Femur (tissue), 1 donor: ENCODE results near the gene MAP2.

Experiments used
- DNase-seq: peaks from one replicate; pipeline ENCODE4 v3.0.0-alpha.2; 2017

The MAP2 gene

DNA sequence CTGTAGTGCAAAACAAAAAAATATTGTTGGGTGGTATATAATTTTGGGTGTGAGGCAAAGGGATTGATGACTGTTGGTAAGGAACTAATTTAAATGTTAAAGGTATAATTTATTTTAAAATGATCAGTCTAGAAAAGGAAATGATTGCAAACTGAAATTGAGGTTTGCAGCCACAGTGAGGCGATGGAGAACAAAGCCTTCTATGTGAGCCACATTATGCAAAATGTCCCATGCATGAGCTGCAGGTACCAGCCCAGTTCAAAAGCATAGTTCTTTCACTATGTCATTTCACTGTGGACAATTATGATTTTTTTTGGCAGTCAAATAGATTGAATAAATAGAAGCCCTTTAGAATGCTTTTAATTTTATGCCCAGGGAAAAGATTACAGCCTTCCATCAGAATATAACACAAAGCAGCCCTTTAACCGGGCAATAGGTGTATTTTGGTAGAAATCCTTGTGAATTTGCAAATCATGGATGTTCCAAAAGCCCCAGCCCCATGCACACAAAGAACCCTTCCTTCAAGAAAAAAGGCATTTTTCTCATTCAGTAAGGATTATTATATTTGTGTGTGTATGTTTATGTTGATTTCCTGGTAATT is 1.7 kb downstream of the MAP2 start:
- no peak for DNase-seq

DNA sequence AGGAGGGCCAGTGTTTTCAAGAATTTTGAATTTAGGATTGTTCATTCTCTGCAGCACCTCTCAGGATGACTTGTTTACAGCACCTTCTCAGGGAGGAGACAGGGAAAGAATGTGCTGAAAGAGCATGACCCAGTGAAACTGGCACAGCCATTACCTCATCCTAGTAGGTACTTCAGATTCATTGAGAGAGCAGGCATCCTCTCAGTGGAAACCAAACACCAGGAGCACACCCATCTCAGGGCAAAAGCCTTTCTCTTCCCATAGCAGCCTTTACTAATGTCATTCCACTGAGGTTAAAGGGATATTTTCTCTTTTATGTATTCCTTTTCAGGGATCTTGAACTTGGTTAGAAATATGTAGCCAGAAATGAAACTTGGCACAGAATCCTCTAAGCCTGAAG is 2.6 kb downstream of the MAP2 start:
- DNase-seq, result no peak

DNA sequence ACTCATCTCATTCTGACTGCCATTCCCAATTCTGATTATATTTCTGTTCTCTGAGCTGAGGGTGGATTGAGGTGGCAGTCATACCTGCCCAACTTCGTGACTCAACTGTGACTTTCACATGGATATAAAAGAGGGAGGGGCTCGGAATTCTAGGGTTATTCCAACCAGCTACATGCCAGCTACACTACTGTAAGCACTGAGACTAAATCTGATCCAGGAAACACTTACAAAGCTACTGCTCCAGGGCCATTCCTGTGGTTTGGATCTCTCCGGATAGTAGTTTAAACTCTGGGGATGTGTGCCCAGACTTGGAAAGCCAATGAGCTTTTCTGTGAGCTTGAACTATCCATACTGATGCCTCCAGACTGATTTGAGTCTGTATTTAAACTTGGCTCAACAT is 7.9 kb downstream of the MAP2 start:
- peak; percentile 55 for DNase-seq

DNA sequence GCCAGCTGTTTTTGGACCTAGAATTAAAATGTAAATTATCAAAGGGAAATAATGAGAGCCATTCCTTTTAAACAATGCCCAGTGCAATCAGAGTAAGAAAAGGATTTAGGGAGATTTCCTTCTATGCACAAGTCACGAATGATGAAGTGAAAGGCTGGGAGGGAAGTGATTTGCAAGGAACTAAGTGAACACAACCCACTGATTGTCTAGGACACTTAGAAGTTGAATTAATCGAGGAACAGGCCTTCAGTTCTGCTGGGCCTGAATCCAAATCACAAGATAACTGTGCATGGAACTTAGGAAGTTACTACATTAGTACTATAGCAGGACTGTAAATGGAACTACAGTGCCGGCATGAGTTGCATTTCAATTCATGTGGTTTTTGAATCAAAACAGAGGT is 17.7 kb downstream of the MAP2 start:
- no peak for DNase-seq

DNA sequence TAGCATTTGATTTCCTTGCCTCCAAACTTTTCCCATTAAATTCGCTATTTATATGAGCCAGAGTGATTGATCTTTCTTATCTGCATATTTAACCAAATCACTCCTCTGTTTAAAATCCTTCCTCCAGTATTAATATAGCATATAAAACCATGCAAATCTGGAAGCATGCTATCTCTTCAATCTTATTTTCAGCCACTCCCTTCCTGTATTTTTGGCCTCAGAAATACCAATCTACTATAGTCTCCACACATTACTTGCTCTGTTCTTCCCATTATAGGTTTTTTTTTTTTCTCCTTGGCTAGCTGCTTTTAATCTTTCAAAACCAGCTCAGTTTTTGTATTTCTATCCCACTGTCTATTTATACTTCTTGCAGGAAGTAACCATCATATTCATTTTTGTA is 19.1 kb downstream of the MAP2 start:
- no peak for DNase-seq

DNA sequence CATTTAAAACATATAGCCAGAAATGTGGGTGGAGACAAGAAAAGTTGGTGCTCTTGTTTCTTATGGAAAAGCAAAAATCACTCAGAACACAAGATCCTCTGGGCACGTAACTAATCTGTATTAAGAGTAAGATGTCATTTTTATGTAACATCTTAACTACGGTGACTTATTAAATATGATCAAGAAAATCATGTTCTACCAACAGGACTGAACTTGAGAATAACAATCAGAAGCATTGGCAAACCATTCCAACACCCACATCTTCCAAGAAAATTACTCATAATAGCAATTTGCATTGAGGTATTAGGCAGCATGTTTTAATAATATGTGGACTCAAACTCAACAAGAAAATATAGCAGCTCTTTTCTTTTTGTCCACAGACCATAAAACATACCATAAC is 21.6 kb downstream of the MAP2 start:
- no peak for DNase-seq

DNA sequence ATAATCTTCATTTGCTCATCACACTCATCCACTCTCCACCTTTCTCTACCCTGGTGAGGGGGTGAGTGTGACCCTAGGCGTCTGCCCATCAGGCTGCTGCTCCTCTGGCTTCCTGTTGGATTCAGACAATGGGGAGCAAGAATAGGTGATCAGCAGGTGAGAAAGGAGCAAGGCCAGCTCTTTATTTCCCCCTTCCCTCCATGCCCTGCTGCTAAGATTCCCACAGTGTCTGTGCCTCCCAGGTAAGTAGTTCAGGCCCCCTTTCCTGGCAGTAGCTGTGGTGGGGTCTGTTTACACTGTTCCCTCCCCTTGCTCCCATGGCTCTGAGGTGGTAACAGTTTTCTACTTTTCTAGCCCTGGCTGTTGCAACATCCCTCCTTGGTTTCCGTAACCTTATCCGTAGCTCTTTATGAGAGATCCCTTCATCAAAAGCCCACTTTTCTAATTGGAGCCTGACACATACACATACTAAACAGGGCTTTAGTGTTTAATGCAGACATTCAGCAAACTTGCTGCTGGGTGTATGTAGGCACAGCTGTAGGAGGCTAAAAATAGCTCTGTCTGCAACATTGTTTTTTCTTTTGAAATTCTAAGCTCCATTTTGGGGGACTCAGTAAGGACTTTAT is 27.5 kb downstream of the MAP2 start:
- no peak for DNase-seq

DNA sequence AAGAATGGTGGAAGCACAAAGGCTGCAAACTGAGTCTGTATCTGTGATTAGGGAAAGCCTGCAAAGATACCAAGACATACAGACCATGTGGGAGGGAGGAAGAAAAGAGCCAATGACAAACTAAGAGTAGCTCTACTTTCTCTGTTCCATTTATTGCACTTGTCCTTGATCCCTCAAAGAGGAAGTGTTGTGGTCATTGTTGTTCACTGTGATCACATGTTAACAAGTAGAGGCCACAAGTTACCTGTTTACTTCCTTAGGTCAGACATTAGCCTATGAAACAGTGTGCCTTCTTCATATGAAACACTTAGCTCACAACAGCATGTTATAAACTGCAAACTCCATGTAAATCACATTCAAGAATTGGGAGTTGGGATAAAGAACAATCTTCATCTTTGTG is 32.6 kb downstream of the MAP2 start:
- DNase-seq, result no peak

DNA sequence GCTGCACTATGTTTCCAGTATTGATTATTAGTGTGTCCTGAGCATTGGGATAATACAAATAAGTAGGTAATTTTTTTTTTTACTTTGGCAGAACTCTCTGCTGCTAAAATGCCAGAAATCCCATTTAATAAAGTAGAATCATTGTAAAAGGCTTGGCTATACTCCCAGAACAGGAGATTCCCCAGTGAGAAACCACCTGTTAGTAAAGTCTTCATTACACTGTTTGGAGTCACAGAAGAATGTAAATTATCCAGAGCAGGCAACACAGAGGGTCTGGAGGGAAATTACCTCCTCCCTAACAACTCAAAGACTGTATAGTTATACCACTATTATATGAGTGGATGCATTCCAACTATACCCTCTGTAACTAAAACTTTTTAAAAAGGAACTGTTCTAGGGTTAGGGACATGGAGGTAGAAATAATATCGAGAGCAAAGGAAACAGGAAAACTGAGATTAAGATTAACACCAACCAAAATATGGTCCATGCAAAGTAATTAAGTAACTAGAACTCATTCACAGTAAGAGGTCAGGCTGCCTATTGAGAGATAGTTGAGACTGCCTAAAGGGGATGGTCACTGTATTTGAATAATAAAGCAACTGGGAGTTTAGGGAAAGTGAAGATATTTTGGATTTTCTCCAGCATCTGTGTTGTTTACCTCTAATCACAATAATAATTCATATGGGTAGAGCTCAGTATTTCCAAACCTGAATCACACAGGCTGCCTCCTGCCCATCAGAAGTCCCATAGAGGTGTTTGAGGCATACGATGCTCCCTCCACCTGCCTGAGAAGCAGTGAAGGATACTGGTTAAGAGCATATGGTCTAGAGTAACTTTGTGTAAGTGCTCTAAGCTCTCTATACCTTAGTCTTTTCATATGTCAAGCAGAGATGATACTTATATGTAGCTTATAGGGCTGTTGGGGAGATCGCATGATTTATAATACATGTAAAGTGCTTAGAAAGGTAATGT is 34.4 kb downstream of the MAP2 start:
- DNase-seq, result no peak

DNA sequence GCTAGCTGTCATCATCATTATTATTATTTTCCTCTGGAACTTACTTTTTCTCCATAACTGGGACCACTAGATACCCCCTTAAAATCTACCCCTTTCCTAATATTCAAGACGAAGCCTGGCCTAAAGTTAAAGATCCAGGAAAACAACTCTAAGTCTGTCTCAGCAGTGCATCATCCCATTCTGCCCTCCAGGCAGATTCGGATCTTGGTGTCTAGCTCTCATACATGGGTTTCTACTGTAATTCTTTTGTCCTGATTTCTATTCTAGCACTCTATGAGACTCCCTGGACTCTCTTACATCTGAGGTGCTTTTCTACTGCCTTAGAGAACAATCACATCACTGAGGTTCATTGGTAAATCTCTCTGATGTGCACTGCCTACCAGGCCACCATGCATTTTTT is 35.5 kb downstream of the MAP2 start:
- DNase-seq, result no peak

DNA sequence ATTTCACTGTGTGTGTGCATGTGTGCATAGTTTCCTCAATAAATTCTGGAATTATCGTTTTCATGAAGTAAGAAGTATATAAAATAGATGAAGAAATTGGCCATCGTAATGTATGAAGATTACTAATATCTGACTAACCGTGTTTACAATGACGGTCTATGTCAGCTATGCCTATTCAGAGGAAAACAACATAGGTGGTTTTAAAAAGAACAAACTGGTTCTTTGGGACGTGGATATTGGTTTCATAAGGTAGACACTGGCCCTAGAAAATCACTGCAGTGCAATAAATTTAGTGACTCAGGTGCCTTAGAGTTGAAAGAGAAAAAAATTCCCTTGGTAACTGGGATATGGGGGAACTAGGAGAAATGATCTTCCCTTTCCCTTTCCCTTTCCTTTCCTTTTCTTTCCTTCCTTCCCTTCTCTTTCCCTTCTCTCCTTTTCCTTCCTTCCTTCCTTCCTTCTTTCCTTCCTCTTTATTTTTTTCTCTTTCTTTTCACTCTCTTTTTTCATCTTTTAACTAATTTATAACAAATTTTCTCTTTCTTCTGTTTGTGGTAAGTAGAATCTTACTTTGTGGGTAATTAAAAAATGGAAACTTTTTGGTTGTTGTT is 36.4 kb downstream of the MAP2 start:
- no peak for DNase-seq

DNA sequence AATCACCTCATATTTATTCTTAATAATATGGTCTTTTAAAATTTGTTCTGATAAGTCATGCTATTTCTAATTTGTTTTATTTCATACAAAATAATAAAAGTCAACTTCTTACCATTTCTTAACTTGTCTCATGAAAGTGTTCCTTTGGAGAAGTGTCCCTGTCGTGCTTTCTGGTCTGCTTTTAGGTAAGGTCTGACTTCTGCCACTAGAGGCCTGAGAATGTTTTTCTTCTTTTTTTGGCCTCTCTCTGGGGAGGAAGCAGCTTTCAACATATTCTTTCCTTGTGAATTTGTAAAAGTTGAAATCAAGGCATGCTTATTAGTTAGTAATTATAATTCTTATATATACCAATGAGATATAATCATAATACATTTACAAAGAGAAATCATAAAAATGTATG is 39.4 kb downstream of the MAP2 start:
- no peak for DNase-seq

DNA sequence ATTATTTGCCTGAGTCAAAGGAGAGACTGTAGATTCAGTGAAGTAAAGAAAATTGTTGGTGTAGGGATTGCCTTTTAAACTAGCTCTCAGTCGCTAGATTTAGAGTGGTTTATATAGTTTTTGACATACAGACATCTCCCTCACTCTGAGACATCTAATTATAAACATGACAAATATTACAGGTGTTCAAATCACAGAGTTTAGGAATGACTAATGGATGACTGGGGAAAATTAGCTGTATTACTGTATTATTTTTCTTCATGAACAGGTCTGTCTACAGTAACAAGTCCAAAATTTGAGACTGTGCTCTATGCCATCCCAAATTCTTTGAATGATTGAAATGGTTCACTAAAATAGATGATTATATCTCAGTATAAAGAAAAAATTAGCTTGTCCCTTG is 40.0 kb downstream of the MAP2 start:
- DNase-seq, result no peak

DNA sequence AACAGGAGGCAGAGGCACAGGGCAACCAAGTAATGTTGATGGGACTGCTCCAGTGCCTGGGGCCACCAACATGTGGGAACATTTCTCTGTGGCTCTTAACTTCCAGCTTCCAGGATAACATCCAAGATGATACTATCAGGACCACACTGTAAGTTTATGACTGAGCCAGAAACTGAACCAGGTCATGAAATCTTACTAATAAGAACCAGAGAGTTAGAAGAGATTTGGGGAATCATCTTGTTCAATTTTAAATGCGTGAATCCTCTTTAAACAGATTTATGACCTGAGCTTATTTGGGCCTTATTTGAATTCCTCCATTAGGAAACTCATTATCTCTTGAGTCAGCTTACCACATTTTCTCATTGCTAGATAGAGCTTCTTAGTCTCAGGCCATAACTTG is 45.0 kb downstream of the MAP2 start:
- no peak for DNase-seq

DNA sequence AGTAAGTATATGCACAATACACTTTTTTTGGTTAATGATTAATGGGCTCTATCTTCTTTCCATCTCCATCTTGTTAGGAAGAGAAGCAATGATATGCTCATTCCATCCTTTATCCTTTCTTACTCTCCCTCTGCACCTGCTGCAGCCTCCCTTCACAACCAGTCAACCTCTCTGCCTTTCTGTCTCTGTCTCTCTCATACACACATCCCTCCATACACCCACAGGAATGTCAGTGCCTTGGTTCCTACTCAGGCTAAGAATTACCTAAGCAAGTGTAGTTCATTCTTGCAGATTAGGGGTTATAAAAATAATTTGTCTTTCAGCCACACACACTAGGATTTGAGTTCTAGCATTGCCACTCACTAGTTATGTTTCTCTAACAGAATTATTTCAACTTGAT is 45.6 kb downstream of the MAP2 start:
- no peak for DNase-seq

DNA sequence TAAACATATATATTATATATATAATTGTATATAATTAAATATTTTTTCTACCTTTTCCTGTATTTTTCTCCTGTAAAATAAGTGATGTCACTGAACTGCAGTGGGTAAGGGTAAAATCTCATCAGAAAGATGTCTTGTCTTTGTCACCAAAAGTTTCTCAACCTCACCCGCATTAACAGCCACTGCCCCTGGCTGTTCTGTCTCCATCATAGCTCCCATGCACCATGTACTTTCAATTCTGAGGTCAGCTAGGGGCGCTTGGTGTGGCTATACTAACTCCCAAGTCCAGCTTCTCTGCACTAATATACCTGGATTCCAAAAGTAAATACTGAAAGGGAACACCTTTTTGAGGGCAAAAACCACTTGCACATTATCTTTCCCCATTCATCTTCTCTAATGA is 46.6 kb downstream of the MAP2 start:
- DNase-seq, result no peak

DNA sequence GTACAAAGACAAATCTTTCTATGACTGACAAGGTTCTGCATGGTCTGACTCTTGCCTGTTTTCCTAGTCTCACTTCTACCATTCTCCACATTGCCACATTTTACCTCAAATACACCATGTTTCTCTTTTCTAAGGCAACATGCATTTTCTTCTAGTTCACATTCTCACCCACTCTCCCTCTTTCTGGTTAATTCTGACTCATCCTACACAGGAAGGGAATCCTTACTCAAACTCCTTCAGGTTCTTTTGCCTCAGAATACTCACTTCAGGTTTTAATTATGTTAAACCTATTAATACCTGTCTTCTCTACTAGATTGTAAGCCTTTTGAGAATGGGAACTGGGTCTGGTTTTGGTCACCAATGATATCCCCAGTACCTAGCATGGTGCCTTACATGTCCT is 47.2 kb downstream of the MAP2 start:
- DNase-seq, result no peak

DNA sequence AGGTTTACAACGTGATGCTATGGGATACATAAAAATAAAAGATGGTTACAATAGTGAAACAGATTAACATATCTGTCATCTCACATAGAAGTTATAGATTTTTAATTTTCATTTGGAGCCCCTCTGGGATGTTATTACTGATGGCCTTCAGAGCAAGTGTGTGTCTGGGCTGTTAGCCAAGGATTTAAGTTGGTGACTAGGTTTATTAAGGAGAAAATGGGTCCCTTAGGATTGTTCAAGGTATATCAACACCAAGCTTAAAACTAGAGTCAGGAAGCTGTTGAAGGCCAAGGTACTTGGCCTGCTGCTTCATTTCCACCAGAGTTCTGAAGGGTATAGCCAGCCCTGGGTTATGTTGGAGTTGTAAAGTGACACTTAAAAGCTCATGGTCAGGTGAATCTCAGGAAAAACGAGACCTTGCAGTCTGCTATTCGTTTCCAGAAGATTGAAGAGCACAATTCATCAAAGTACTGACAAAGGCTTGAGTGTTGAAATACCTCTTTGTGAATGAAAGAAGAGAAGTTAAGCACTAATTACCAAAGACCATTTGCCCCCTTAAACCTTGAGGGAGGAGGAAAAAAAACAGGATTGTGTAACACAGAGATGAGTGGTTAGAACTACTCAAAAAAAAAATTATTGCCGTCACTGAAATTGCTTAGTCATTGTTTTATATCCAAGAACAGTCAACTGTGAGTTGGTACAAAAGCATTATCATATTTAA is 48.4 kb downstream of the MAP2 start:
- DNase-seq, result no peak

DNA sequence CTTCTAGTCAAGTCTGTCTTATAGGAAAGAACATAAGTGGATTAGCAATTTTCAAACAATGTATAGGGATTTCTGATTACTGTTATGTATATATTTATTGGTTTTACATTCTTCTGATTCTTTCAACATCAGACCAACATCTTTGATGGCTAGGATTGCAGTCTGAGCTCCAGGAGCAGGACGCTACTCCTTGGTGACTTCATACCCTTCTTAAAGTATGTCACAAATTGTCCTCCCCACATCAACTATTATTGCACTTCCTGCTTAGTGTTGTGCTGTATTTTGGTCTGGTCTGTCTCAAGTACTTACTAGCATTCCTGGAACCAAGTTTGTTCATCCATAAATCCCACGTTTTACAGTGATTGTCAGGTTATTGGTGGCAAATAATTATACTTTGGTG is 49.0 kb downstream of the MAP2 start:
- DNase-seq, result no peak

DNA sequence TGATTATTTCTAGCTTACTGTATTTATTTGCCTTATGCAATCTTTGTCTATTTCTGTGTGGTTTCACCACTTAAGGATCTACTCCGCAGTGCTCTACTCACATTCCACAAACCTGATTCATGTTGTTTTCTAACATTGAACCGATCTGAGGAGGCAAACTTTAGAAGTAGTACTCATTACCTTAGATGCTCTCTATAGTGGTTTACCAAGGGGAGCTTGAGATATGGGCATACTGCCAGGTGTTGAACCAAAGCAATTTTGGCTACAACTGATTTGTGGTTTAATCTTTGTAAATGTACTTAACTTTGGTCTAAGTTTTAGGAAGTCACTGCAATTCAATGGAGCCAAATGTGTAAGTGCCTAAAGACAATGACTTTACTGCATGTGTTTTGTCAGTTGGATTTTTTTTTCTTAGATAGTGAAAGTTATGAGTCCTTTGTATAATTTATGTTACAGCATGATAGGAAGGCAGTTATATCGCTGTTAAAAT is 50.1 kb downstream of the MAP2 start:
- no peak for DNase-seq

DNA sequence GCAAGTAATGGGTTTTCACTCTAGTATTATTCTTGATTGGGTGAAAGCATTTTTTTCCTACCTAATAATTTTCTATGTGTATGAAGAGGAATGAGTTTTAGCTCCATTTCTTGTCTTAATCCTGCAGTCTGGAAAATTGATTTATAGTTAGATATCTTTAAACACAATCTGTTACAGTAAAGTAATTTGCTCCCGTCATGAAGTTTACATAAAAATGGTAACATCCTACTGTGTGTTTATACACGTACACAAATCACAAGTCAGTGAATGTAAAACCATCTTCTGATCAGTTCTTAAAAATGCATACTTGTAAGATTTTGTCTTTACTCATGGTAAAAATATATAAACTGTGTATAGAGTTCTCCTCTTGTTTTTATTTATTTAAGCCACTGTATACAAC is 51.1 kb downstream of the MAP2 start:
- no peak for DNase-seq

DNA sequence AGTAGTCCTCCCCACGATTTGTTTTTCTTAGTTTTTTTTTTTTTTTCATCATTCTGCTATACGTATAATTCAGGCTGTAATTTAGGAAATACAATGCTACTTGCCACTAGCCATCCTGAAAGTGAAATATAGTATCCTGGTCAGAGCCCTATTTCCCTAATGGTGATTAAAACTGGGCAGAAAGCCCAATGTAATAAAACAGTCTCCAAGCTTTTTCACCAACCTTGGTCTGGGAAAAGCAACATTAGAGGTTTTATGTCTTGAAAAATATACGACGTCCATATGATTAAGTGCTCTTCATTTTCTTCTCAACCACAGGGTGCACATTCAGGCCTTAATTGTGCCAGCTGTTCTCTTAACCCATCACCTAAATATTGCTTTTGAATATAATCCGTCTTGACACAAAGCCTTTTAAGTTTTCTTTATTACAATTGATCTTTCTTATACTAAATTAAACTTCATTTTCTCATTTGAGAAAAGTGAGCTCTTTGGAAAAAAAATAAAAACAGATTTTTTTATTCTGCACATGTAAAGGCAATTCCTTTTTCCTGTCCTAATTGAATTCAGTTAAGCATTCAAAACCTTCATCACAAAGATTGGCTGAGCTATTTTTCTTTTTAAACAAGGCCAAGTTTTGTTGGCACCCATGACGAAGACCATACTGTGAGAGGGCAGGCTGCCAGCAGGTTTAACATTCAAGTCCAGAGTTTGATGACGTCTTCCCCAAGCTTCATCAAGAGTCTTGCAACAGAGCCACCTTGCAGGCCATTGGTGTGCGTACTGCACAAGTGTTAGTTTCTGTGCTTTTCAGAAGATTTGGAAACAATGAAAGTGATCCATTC is 52.7 kb downstream of the MAP2 start:
- DNase-seq, result no peak
